HepG2 (cell line): ENCODE data around the gene MRPL30. TPM values are rescaled to one million over a fixed set of nuclear protein-coding genes. Genes with fewer than 3 reads are reported as not detected.

ENCODE experiments used
- DNMT1 ChIP-seq: sonication (generic); formaldehyde crosslinking; IDR thresholded peaks from 2 replicates; pipeline ENCODE4 v1.5.1; 2020; ENCODE audit warnings: mild to moderate bottlenecking, missing genetic modification reagents
- MED13 ChIP-seq: sonication (generic); formaldehyde crosslinking; IDR thresholded peaks from 2 replicates; pipeline ENCODE4 v1.5.0; 2020; ENCODE audit warnings: missing genetic modification reagents
- PRMT3 ChIP-seq: sonication (generic); formaldehyde crosslinking; IDR thresholded peaks from 2 replicates; pipeline ENCODE4 v1.8.1; 2022; ENCODE audit warnings: low read depth, mild to moderate bottlenecking, moderate library complexity, missing genetic modification reagents, borderline replicate concordance
- RBFOX2 ChIP-seq: fragments of 200-400 bp; formaldehyde crosslinking; IDR thresholded peaks from 2 replicates; pipeline ENCODE4 v1.6.1; 2017; ENCODE audit warnings: low read depth, mild to moderate bottlenecking, low read length
- THRA ChIP-seq: sonication (generic); formaldehyde crosslinking; IDR thresholded peaks from 2 replicates; pipeline ENCODE4 v1.4.0; 2020; ENCODE audit warnings: missing genetic modification reagents, borderline replicate concordance
- ZNF496 ChIP-seq: sonication (generic); formaldehyde crosslinking; IDR thresholded peaks from 2 replicates; pipeline ENCODE4 v1.8.1; 2023; ENCODE audit warnings: mild to moderate bottlenecking, moderate library complexity, missing genetic modification reagents; ENCODE audit not compliant: insufficient replicate concordance
- ZNF597 ChIP-seq: sonication (generic); formaldehyde crosslinking; IDR thresholded peaks from 2 replicates; pipeline ENCODE4 v1.5.0; 2020; ENCODE audit warnings: missing genetic modification reagents
- ZNF607 ChIP-seq: sonication (generic); formaldehyde crosslinking; IDR thresholded peaks from 2 replicates; pipeline ENCODE4 v1.5.1; 2020; ENCODE audit warnings: missing genetic modification reagents, mild to moderate bottlenecking, borderline replicate concordance
- ZSCAN12 ChIP-seq: sonication (generic); formaldehyde crosslinking; IDR thresholded peaks from 2 replicates; pipeline ENCODE4 v1.9.0; 2021; ENCODE audit warnings: mild to moderate bottlenecking, missing genetic modification reagents
- polyA plus RNA-seq, 8 experiments: library from polyadenylated mRNA; depleted of rRNA in 3 of 8; stranded (reverse) in 7 of 8; unstranded in 1 of 8; fragments of >200 nt; fragmentation: Illumina TruSeq in 4 of 8; extraction: Trizol in 4 of 8; gene quantifications; 2 replicates each; pipeline versions ENCODE4 v1.2.1 to v1.2.3, GENCODE V29; 2011 to 2016; ENCODE audit warnings: low read depth in 4 of 8, missing spikeins in 1 of 8, mixed read lengths in 1 of 8; ENCODE audit not compliant: insufficient read depth in 1 of 8
- total RNA-seq, 5 experiments: library from RNA; depleted of rRNA; stranded (reverse); fragments of >200 nt; fragmentation: Illumina TruSeq; extraction: Trizol; gene quantifications; 2 replicates each; pipeline ENCODE4 v1.2.3, GENCODE V29; 2016; ENCODE audit warnings: low read depth in 1 of 5
- TF ChIP-seq, protein P1 (sequence below): sonication (generic); formaldehyde crosslinking; IDR thresholded peaks from 2 replicates; pipeline ENCODE4 v1.4.0; 2020; ENCODE audit warnings: mild to moderate bottlenecking, missing genetic modification reagents
- TF ChIP-seq, protein P2 (sequence below): sonication (generic); formaldehyde crosslinking; IDR thresholded peaks from 2 replicates; pipeline ENCODE4 v1.5.0; 2020; ENCODE audit warnings: mild to moderate bottlenecking, missing genetic modification reagents

Gene MRPL30
- total and polyA plus RNA-seq, 2 of the 13 experiments (the other 11 are each of a cell fraction or from before 2014, with no cell fraction given) = 30.2 to 75.3 TPM

GRCh38 chr2:99180755-99181623 lies at the start of gene MRPL30, which contains the start of gene MITD1 (continued):
- TF ChIP-seq, protein P1, sequence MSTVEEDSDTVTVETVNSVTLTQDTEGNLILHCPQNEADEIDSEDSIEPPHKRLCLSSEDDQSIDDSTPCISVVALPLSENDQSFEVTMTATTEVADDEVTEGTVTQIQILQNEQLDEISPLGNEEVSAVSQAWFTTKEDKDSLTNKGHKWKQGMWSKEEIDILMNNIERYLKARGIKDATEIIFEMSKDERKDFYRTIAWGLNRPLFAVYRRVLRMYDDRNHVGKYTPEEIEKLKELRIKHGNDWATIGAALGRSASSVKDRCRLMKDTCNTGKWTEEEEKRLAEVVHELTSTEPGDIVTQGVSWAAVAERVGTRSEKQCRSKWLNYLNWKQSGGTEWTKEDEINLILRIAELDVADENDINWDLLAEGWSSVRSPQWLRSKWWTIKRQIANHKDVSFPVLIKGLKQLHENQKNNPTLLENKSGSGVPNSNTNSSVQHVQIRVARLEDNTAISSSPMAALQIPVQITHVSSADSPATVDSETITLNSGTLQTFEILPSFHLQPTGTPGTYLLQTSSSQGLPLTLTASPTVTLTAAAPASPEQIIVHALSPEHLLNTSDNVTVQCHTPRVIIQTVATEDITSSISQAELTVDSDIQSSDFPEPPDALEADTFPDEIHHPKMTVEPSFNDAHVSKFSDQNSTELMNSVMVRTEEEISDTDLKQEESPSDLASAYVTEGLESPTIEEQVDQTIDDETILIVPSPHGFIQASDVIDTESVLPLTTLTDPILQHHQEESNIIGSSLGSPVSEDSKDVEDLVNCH (CRISPR knock-in tag) = 0 out of 2 replicates have a peak, but pooled peaks have one; percentile 50
- TF ChIP-seq ZNF607 (CRISPR knock-in tag) (peak; percentile 90), MED13 (CRISPR knock-in tag) (no peak), DNMT1 (CRISPR knock-in tag) (peak; percentile 97), ZSCAN12 (no peak), ZNF496 (CRISPR knock-in tag) (no peak), RBFOX2 (peak; percentile 56), ZNF597 (CRISPR knock-in tag) (no peak), THRA (CRISPR knock-in tag) (peak; percentile 80), PRMT3 (CRISPR knock-in tag) (peak; percentile 89)
- TF ChIP-seq, protein P2, sequence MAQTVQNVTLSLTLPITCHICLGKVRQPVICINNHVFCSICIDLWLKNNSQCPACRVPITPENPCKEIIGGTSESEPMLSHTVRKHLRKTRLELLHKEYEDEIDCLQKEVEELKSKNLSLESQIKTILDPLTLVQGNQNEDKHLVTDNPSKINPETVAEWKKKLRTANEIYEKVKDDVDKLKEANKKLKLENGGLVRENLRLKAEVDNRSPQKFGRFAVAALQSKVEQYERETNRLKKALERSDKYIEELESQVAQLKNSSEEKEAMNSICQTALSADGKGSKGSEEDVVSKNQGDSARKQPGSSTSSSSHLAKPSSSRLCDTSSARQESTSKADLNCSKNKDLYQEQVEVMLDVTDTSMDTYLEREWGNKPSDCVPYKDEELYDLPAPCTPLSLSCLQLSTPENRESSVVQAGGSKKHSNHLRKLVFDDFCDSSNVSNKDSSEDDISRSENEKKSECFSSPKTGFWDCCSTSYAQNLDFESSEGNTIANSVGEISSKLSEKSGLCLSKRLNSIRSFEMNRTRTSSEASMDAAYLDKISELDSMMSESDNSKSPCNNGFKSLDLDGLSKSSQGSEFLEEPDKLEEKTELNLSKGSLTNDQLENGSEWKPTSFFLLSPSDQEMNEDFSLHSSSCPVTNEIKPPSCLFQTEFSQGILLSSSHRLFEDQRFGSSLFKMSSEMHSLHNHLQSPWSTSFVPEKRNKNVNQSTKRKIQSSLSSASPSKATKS (CRISPR knock-in tag) = no peak; the same call in 1 of the 2 replicates
